Epithelial cell of prostate (primary cell): Measurements from ENCODE around the gene DHPS.
A peak's percentile ranks its signal among the peaks of the same experiment; 100 is the strongest.
"Not testable (repeated sequence)": the region's sequence is repeated elsewhere in the genome, so short reads cannot be mapped to it uniquely, and the experiment has no call there.

Experiments used
- DNase-seq: peaks from one replicate; pipeline ENCODE4 v3.0.0-alpha.2; 2011; ENCODE audit warnings: low read depth, low spot score
- H3K27ac ChIP-seq: fragments of 450-650 bp; 2 replicates; pipeline ENCODE4 v1.5.1; 2017; ENCODE audit warnings: mild to moderate bottlenecking

The DHPS gene

GRCh38 chr19:12648088-12648487 is 33.6 kb downstream of the DHPS start:
- H3K27ac ChIP-seq, result no peak overlapping the region
- no peak for DNase-seq

- no peak for DNase-seq
- H3K27ac ChIP-seq, result no peak overlapping the region
Observed at GRCh38 chr19:12647490-12648071, 34.1 kb downstream of the DHPS start.

- no peak overlapping the region for H3K27ac ChIP-seq
- no peak for DNase-seq
Observed at GRCh38 chr19:12647047-12647446, 34.6 kb downstream of the DHPS start.

- no peak for DNase-seq
- H3K27ac ChIP-seq, result no peak overlapping the region
Observed at GRCh38 chr19:12646551-12646950, 35.1 kb downstream of the DHPS start.

- H3K27ac ChIP-seq, DNase-seq: not testable (repeated sequence)
Observed at GRCh38 chr19:12643716-12644115, 38.0 kb downstream of the DHPS start.

GRCh38 chr19:12642506-12642905 is 39.2 kb downstream of the DHPS start:
- H3K27ac ChIP-seq, result no peak overlapping the region
- no peak for DNase-seq

GRCh38 chr19:12641456-12641855 is 40.2 kb downstream of the DHPS start:
- DNase-seq, result no peak
- no peak overlapping the region for H3K27ac ChIP-seq

GRCh38 chr19:12639901-12640613 is 41.6 kb downstream of the DHPS start:
- H3K27ac ChIP-seq, result no peak overlapping the region
- DNase-seq, result peak; percentile 27

- DNase-seq, result no peak
- H3K27ac ChIP-seq, result no peak overlapping the region
Observed at GRCh38 chr19:12638611-12639182, 43.0 kb downstream of the DHPS start.

GRCh38 chr19:12636631-12637030 is 45.0 kb downstream of the DHPS start:
- no peak for DNase-seq
- H3K27ac ChIP-seq, result no peak overlapping the region

GRCh38 chr19:12629215-12629614 is 52.5 kb downstream of the DHPS start:
- no peak for DNase-seq
- H3K27ac ChIP-seq, result no peak overlapping the region

- no peak for DNase-seq
- H3K27ac ChIP-seq, result no peak overlapping the region
Observed at GRCh38 chr19:12628040-12629022, 53.3 kb downstream of the DHPS start.

GRCh38 chr19:12626958-12627357 is 54.7 kb downstream of the DHPS start:
- H3K27ac ChIP-seq, result no peak overlapping the region
- no peak for DNase-seq
